Lower lobe of right lung (tissue), 2 donors: ENCODE measurements around the gene FPR1. TPM values are rescaled to one million over a fixed set of nuclear protein-coding genes. Genes with fewer than 3 reads are reported as not detected.

Source experiments
- ATAC-seq, 2 donors: fragments of 200-7000 bp; cut with Tn5 transposase; one replicate each; pipeline ENCODE4 v1.9.1; 2020 to 2022; ENCODE audit warnings: mild to moderate bottlenecking in 2 of 2, moderate library complexity in 2 of 2
- DNase-seq: peaks from one replicate; pipeline ENCODE4 v3.0.0-alpha.2; 2020
- H3K27ac ChIP-seq: fragments of 200-600 bp; one replicate; pipeline ENCODE4 v1.8.0; 2022
- H3K27me3 ChIP-seq: fragments of 200-600 bp; one replicate; pipeline ENCODE4 v1.8.0; 2022; ENCODE audit warnings: low read depth
- H3K36me3 ChIP-seq: fragments of 200-600 bp; one replicate; pipeline ENCODE4 v1.8.0; 2022; ENCODE audit warnings: mild to moderate bottlenecking
- H3K4me1 ChIP-seq: fragments of 200-600 bp; one replicate; pipeline ENCODE4 v1.8.0; 2022
- H3K4me3 ChIP-seq: fragments of 200-600 bp; one replicate; pipeline ENCODE4 v1.8.0; 2022; ENCODE audit warnings: mild to moderate bottlenecking
- H3K9me3 ChIP-seq: fragments of 200-600 bp; one replicate; pipeline ENCODE4 v1.8.0; 2022
- CTCF ChIP-seq: fragments of 200-600 bp; IDR thresholded peaks from one replicate; pipeline ENCODE4 v1.8.0; 2022; ENCODE audit warnings: antibody characterized with exemption, mild to moderate bottlenecking
- intact Hi-C: fragments of 100-400 bp; cut with DNase I; formaldehyde crosslinking; loops from one replicate; pipeline ENCODE4 v1.11.0; 2022
- total RNA-seq: library from RNA; stranded (reverse); fragmentation: NEBNext Ultra II Directional; extraction: Animal tissue kit (Norgen Biotek cat#: 25700); gene quantifications from one replicate; pipeline ENCODE4 v1.2.1, GENCODE V29; 2021
- donor health status: DM: no; HTN: yes; CAD: no; lungs with severe emphysema.

FPR1 gene
- total RNA-seq, 1 donor from 2014 or later: 105 TPM

- intact Hi-C loops: no loop called here
- peak; percentile 90 to 95 for ATAC-seq
- H3K36me3 ChIP-seq: no peaks in the 10 kb centered on the region
Measured at GRCh38 chr19:51735759-51736449, 15.8 kb downstream of the FPR1 start.

GRCh38 chr19:51733742-51734522 is 17.7 kb downstream of the FPR1 start:
- H3K27ac ChIP-seq: no peak overlapping the region
- intact Hi-C loops: no loop called here
- peaks cover under 1% of the 10 kb centered on the region for H3K27me3 ChIP-seq
- ATAC-seq (no peak), DNase-seq (no peak)
- peaks cover 5% of the 10 kb centered on the region for H3K4me1 ChIP-seq
- no peaks in the 10 kb centered on the region for H3K36me3 ChIP-seq
- H3K4me3 ChIP-seq: no peak overlapping the region
- TF ChIP-seq CTCF: no peak
- no peaks in the 10 kb centered on the region for H3K9me3 ChIP-seq

More at GRCh38 chr19:51735759-51736449, 15.8 kb downstream of the FPR1 start:
- no peaks in the 10 kb centered on the region for H3K9me3 ChIP-seq
- no peak overlapping the region for H3K27ac ChIP-seq
- TF ChIP-seq CTCF: no peak
- H3K27me3 ChIP-seq: no peaks in the 10 kb centered on the region
- H3K4me1 ChIP-seq: peaks cover 5% of the 10 kb centered on the region
- H3K4me3 ChIP-seq: no peak overlapping the region
- DNase-seq: peak; percentile 87

- no peak for TF ChIP-seq CTCF
- no peak for ATAC-seq
Measured at GRCh38 chr19:51729781-51730180, 21.9 kb downstream of the FPR1 start.

GRCh38 chr19:51727349-51727880 is 24.3 kb downstream of the FPR1 start:
- ATAC-seq: peak in 1 of 2 donors; percentile 6
- H3K27me3 ChIP-seq: peaks cover 24% of the 10 kb centered on the region

More at GRCh38 chr19:51729781-51730180, 21.9 kb downstream of the FPR1 start:
- Histone ChIP-seq H3K27ac (no peak overlapping the region), H3K36me3 (no peaks in the 10 kb centered on the region), H3K4me3 (no peak overlapping the region), H3K27me3 (peaks cover 20% of the 10 kb centered on the region), H3K9me3 (no peaks in the 10 kb centered on the region), H3K4me1 (no peaks in the 10 kb centered on the region)
- DNase-seq: no peak
- intact Hi-C loops: no loop called here

More at GRCh38 chr19:51727349-51727880, 24.3 kb downstream of the FPR1 start:
- intact Hi-C loops: no loop called here
- H3K27ac ChIP-seq: no peak overlapping the region
- H3K9me3 ChIP-seq: no peaks in the 10 kb centered on the region
- no peak for DNase-seq
- H3K36me3 ChIP-seq: no peaks in the 10 kb centered on the region
- no peaks in the 10 kb centered on the region for H3K4me1 ChIP-seq
- TF ChIP-seq CTCF: no peak
- H3K4me3 ChIP-seq: no peak overlapping the region
